ENCODE results near the gene AMDHD2.
A peak's percentile ranks its signal among the peaks of the same experiment; 100 is the strongest.

AMDHD2 gene

GRCh38 chr16:2487903-2488531 is 32.2 kb upstream of the AMDHD2 start:
- Mint-ChIP-seq H3K27me3 (peaks cover 3% of the 10 kb centered on the region), H3K4me3 (peak overlapping the region; percentile 60), H3K36me3 (ENCODE audit: low read depth) (peaks cover 16% of the 10 kb centered on the region), H3K4me1 (ENCODE audit: low read depth) (peaks cover 54% of the 10 kb centered on the region), H3K9me3 (no peaks in the 10 kb centered on the region), H3K27ac (peak overlapping the region; percentile 92)
- intact Hi-C loops (cut with micrococcal nuclease): no loop called here

GRCh38 chr16:2489581-2489980 is 30.6 kb upstream of the AMDHD2 start:
- Mint-ChIP-seq H3K9me3 (no peaks in the 10 kb centered on the region), H3K4me1 (ENCODE audit: low read depth) (peaks cover 49% of the 10 kb centered on the region), H3K4me3 (no peak overlapping the region), H3K27me3 (no peaks in the 10 kb centered on the region), H3K27ac (no peak overlapping the region), H3K36me3 (ENCODE audit: low read depth) (peaks cover 16% of the 10 kb centered on the region)
- intact Hi-C loops (cut with micrococcal nuclease): no loop called here

- H3K4me3 Mint-ChIP-seq: no peak overlapping the region
- peaks cover 40% of the 10 kb centered on the region for H3K4me1 Mint-ChIP-seq (ENCODE audit: low read depth)
- no peak overlapping the region for H3K27ac Mint-ChIP-seq
- H3K9me3 Mint-ChIP-seq: no peaks in the 10 kb centered on the region
- no peaks in the 10 kb centered on the region for H3K27me3 Mint-ChIP-seq
- H3K36me3 Mint-ChIP-seq (ENCODE audit: low read depth): peaks cover 16% of the 10 kb centered on the region
- intact Hi-C loops (cut with micrococcal nuclease): no loop called here
Observed at GRCh38 chr16:2490190-2491105, 29.7 kb upstream of the AMDHD2 start.

- intact Hi-C loops (cut with micrococcal nuclease): no loop called here
- Mint-ChIP-seq H3K4me1 (ENCODE audit: low read depth) (peaks cover 27% of the 10 kb centered on the region), H3K36me3 (ENCODE audit: low read depth) (peaks cover 34% of the 10 kb centered on the region), H3K27ac (no peak overlapping the region), H3K4me3 (no peak overlapping the region), H3K27me3 (no peaks in the 10 kb centered on the region), H3K9me3 (no peaks in the 10 kb centered on the region)
Observed at GRCh38 chr16:2492292-2492691, 27.9 kb upstream of the AMDHD2 start.

- Mint-ChIP-seq H3K4me1 (ENCODE audit: low read depth) (peaks cover 21% of the 10 kb centered on the region), H3K27me3 (no peaks in the 10 kb centered on the region), H3K4me3 (no peak overlapping the region), H3K27ac (peak overlapping the region; percentile 11), H3K9me3 (no peaks in the 10 kb centered on the region), H3K36me3 (ENCODE audit: low read depth) (peaks cover 47% of the 10 kb centered on the region)
- intact Hi-C loops (cut with micrococcal nuclease): no loop called here
Observed at GRCh38 chr16:2493605-2494004, 26.6 kb upstream of the AMDHD2 start.

GRCh38 chr16:2494616-2495015 is 25.6 kb upstream of the AMDHD2 start:
- H3K27ac Mint-ChIP-seq: no peak overlapping the region
- H3K9me3 Mint-ChIP-seq: no peaks in the 10 kb centered on the region
- peaks cover 57% of the 10 kb centered on the region for H3K36me3 Mint-ChIP-seq (ENCODE audit: low read depth)
- intact Hi-C loops (cut with micrococcal nuclease): no loop called here
- peaks cover 30% of the 10 kb centered on the region for H3K4me1 Mint-ChIP-seq (ENCODE audit: low read depth)
- H3K27me3 Mint-ChIP-seq: no peaks in the 10 kb centered on the region
- H3K4me3 Mint-ChIP-seq: no peak overlapping the region

- Mint-ChIP-seq H3K27ac (no peak overlapping the region), H3K4me1 (ENCODE audit: low read depth) (peaks cover 32% of the 10 kb centered on the region), H3K4me3 (no peak overlapping the region), H3K27me3 (no peaks in the 10 kb centered on the region), H3K9me3 (no peaks in the 10 kb centered on the region), H3K36me3 (ENCODE audit: low read depth) (peaks cover 57% of the 10 kb centered on the region)
- intact Hi-C loops (cut with micrococcal nuclease): no loop called here
Observed at GRCh38 chr16:2495041-2495440, 25.1 kb upstream of the AMDHD2 start.

GRCh38 chr16:2496223-2497115 is 23.7 kb upstream of the AMDHD2 start:
- H3K4me1 Mint-ChIP-seq (ENCODE audit: low read depth): peaks cover 35% of the 10 kb centered on the region
- intact Hi-C loops (cut with micrococcal nuclease): no loop called here
- H3K27me3 Mint-ChIP-seq: no peaks in the 10 kb centered on the region
- no peak overlapping the region for H3K27ac Mint-ChIP-seq
- no peaks in the 10 kb centered on the region for H3K9me3 Mint-ChIP-seq
- no peak overlapping the region for H3K4me3 Mint-ChIP-seq
- H3K36me3 Mint-ChIP-seq (ENCODE audit: low read depth): peaks cover 60% of the 10 kb centered on the region

- H3K9me3 Mint-ChIP-seq: no peaks in the 10 kb centered on the region
- H3K27me3 Mint-ChIP-seq: no peaks in the 10 kb centered on the region
- H3K27ac Mint-ChIP-seq: no peak overlapping the region
- peaks cover 60% of the 10 kb centered on the region for H3K36me3 Mint-ChIP-seq (ENCODE audit: low read depth)
- peaks cover 42% of the 10 kb centered on the region for H3K4me1 Mint-ChIP-seq (ENCODE audit: low read depth)
- intact Hi-C loops (cut with micrococcal nuclease): no loop called here
- H3K4me3 Mint-ChIP-seq: no peak overlapping the region
Observed at GRCh38 chr16:2497116-2497630, 23.0 kb upstream of the AMDHD2 start.

- Mint-ChIP-seq H3K27me3 (no peaks in the 10 kb centered on the region), H3K4me1 (ENCODE audit: low read depth) (peaks cover 49% of the 10 kb centered on the region), H3K27ac (peak overlapping the region; percentile 16), H3K9me3 (no peaks in the 10 kb centered on the region), H3K4me3 (no peak overlapping the region), H3K36me3 (ENCODE audit: low read depth) (peaks cover 60% of the 10 kb centered on the region)
- intact Hi-C loops (cut with micrococcal nuclease): no loop called here
Observed at GRCh38 chr16:2497695-2498484, 22.3 kb upstream of the AMDHD2 start.

GRCh38 chr16:2498531-2499253 is 21.5 kb upstream of the AMDHD2 start:
- Mint-ChIP-seq H3K36me3 (ENCODE audit: low read depth) (peaks cover 57% of the 10 kb centered on the region), H3K4me3 (no peak overlapping the region), H3K4me1 (ENCODE audit: low read depth) (peaks cover 49% of the 10 kb centered on the region), H3K9me3 (no peaks in the 10 kb centered on the region), H3K27ac (no peak overlapping the region), H3K27me3 (no peaks in the 10 kb centered on the region)
- intact Hi-C loops (cut with micrococcal nuclease): no loop called here

GRCh38 chr16:2499454-2499853 is 20.7 kb upstream of the AMDHD2 start:
- Mint-ChIP-seq H3K4me1 (ENCODE audit: low read depth) (peaks cover 43% of the 10 kb centered on the region), H3K36me3 (ENCODE audit: low read depth) (peaks cover 55% of the 10 kb centered on the region)

More at GRCh38 chr16:2499454-2499853, 20.7 kb upstream of the AMDHD2 start:
- intact Hi-C loops (cut with micrococcal nuclease): no loop called here
- Mint-ChIP-seq H3K27me3 (no peaks in the 10 kb centered on the region), H3K9me3 (no peaks in the 10 kb centered on the region), H3K27ac (no peak overlapping the region), H3K4me3 (no peak overlapping the region)
